HepG2 (cell line): Measurements from ENCODE around the gene SPATA25. TPM values are rescaled to one million over a fixed set of nuclear protein-coding genes. Genes with fewer than 3 reads are reported as not detected.
A peak's percentile ranks its signal among the peaks of the same experiment; 100 is the strongest.

Source experiments
- FOXK1 ChIP-seq: sonication (generic); formaldehyde crosslinking; IDR thresholded peaks from 2 replicates; pipeline ENCODE4 v1.4.0; 2020; ENCODE audit warnings: low read depth, missing genetic modification reagents, borderline replicate concordance
- HOMEZ ChIP-seq: IDR thresholded peaks from 2 replicates; pipeline ENCODE4 v1.6.1; 2016; ENCODE audit warnings: low read depth
- HOXA3 ChIP-seq: sonication (generic); formaldehyde crosslinking; IDR thresholded peaks from 2 replicates; pipeline ENCODE4 v1.5.0; 2020; ENCODE audit warnings: missing genetic modification reagents
- HOXA9 ChIP-seq: sonication (generic); formaldehyde crosslinking; IDR thresholded peaks from 2 replicates; pipeline ENCODE4 v1.8.1; 2022; ENCODE audit warnings: missing genetic modification reagents, mild to moderate bottlenecking, moderate library complexity, borderline replicate concordance
- NFRKB ChIP-seq: fragments of 450-650 bp; IDR thresholded peaks from 2 replicates; pipeline ENCODE4 v1.6.1; 2017
- PCBP1 ChIP-seq: fragments of 200-400 bp; formaldehyde crosslinking; IDR thresholded peaks from 2 replicates; pipeline ENCODE4 v1.6.1; 2017; ENCODE audit warnings: mild to moderate bottlenecking, low read depth, low read length, borderline replicate concordance
- SNAPC5 ChIP-seq: sonication (generic); formaldehyde crosslinking; IDR thresholded peaks from 2 replicates; pipeline ENCODE4 v1.8.1; 2023; ENCODE audit warnings: mild to moderate bottlenecking, missing genetic modification reagents, borderline replicate concordance
- SPEN ChIP-seq: sonication (generic); formaldehyde crosslinking; IDR thresholded peaks from 2 replicates; pipeline ENCODE4 v1.5.1; 2020; ENCODE audit warnings: low read depth, mild to moderate bottlenecking, missing genetic modification reagents
- ZMAT5 ChIP-seq: sonication (generic); formaldehyde crosslinking; IDR thresholded peaks from 2 replicates; pipeline ENCODE4 v1.5.0; 2020; ENCODE audit warnings: mild to moderate bottlenecking, low read depth, missing genetic modification reagents, borderline replicate concordance
- ZNF280B ChIP-seq: sonication (generic); formaldehyde crosslinking; IDR thresholded peaks from 2 replicates; pipeline ENCODE4 v1.5.0; 2020; ENCODE audit warnings: missing genetic modification reagents, mild to moderate bottlenecking, borderline replicate concordance
- ZNF383 ChIP-seq: sonication (generic); formaldehyde crosslinking; IDR thresholded peaks from 2 replicates; pipeline ENCODE4 v1.4.0; 2020; ENCODE audit warnings: missing genetic modification reagents, mild to moderate bottlenecking, borderline replicate concordance
- ZNF510 ChIP-seq: sonication (generic); formaldehyde crosslinking; IDR thresholded peaks from 2 replicates; pipeline ENCODE4 v1.4.0; 2020; ENCODE audit warnings: low read depth, mild to moderate bottlenecking, missing genetic modification reagents
- ZNF572 ChIP-seq: sonication (generic); formaldehyde crosslinking; IDR thresholded peaks from 2 replicates; pipeline ENCODE4 v1.5.1; 2020; ENCODE audit warnings: mild to moderate bottlenecking, missing genetic modification reagents
- ZNF607 ChIP-seq: sonication (generic); formaldehyde crosslinking; IDR thresholded peaks from 2 replicates; pipeline ENCODE4 v1.5.1; 2020; ENCODE audit warnings: missing genetic modification reagents, mild to moderate bottlenecking, borderline replicate concordance
- ZNF720 ChIP-seq: sonication (generic); formaldehyde crosslinking; IDR thresholded peaks from 2 replicates; pipeline ENCODE4 v1.4.0; 2020; ENCODE audit warnings: missing genetic modification reagents
- ZNF782 ChIP-seq: sonication (generic); formaldehyde crosslinking; IDR thresholded peaks from 2 replicates; pipeline ENCODE4 v1.4.0; 2020; ENCODE audit warnings: missing genetic modification reagents, mild to moderate bottlenecking, borderline replicate concordance
- polyA plus RNA-seq, 8 experiments: library from polyadenylated mRNA; depleted of rRNA in 3 of 8; stranded (reverse) in 7 of 8; unstranded in 1 of 8; fragments of >200 nt; fragmentation: Illumina TruSeq in 4 of 8; extraction: Trizol in 4 of 8; gene quantifications; 2 replicates each; pipeline versions ENCODE4 v1.2.1 to v1.2.3, GENCODE V29; 2011 to 2016; ENCODE audit warnings: low read depth in 4 of 8, missing spikeins in 1 of 8, mixed read lengths in 1 of 8; ENCODE audit not compliant: insufficient read depth in 1 of 8
- total RNA-seq, 5 experiments: library from RNA; depleted of rRNA; stranded (reverse); fragments of >200 nt; fragmentation: Illumina TruSeq; extraction: Trizol; gene quantifications; 2 replicates each; pipeline ENCODE4 v1.2.3, GENCODE V29; 2016; ENCODE audit warnings: low read depth in 1 of 5
- TF ChIP-seq, protein P1 (sequence below): sonication (generic); formaldehyde crosslinking; IDR thresholded peaks from 2 replicates; pipeline ENCODE4 v1.4.0; 2020; ENCODE audit warnings: missing genetic modification reagents
- TF ChIP-seq, protein P2 (sequence below): sonication (generic); formaldehyde crosslinking; IDR thresholded peaks from 2 replicates; pipeline ENCODE4 v1.4.0; 2020; ENCODE audit warnings: missing genetic modification reagents
- TF ChIP-seq, protein P3 (sequence below): sonication (generic); formaldehyde crosslinking; IDR thresholded peaks from 2 replicates; pipeline ENCODE4 v1.5.0; 2020; ENCODE audit warnings: mild to moderate bottlenecking, missing genetic modification reagents

SPATA25 gene
- total and polyA plus RNA-seq, 2 of the 13 experiments (the other 11 are each of a cell fraction or from before 2014, with no cell fraction given): 4.8 to 7.6 TPM

DNA sequence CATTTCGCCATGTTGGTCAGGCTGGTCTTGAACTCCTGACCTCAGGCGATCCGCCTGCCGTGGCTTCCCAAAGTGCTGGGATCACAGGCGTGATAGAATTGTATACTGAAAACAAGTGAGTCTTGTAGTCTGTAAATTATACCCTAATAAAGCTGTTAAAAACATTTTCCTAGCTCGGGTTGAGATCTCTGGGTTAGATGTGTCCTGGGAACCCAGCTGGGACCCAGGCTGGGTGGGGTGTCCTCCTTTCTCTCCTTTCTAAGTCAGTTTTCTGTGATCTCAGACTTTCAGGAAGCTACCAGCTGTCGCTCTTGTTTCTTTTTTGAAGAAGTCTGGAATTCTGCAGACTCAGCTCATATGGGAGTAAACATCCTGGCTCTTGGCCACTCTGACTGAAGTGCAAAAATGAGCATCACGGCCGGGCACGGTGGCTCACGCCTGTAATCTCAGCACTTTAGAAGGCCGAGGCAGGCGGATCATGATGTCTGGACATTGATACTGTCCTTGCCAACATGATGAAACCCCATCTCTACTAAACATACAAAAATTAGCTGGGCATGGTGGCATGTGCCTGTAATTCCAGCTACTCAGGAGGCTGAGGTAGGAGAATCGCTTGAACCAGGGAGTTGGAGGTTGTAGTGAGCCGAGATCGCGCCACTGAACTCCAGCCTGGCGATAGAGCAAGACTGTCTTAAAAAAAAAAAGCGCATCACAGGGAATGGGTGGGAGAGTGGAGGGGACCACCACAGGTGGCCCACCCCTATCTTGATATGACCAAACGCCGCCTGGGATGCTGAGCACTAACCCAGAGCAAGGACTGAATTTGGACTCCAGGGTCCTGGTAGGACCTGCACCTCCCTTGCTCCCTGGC is 37.2 kb upstream of the SPATA25 start (continued):
- TF ChIP-seq HOMEZ (CRISPR knock-in tag) (no peak), HOXA3 (no peak), ZNF607 (CRISPR knock-in tag) (peak; percentile 62; the same call in 1 of the 2 replicates), ZNF510 (CRISPR knock-in tag) (no peak), ZMAT5 (CRISPR knock-in tag) (0 out of 2 replicates have a peak, but pooled peaks have one; percentile 27), PCBP1 (no peak), SPEN (CRISPR knock-in tag) (peak; percentile 37; the same call in 1 of the 2 replicates), ZNF720 (CRISPR knock-in tag) (no peak), SNAPC5 (CRISPR knock-in tag) (no peak), ZNF280B (0 out of 2 replicates have a peak, but pooled peaks have one; percentile 70), HOXA9 (no peak), FOXK1 (CRISPR knock-in tag) (peak; percentile 94), NFRKB (no peak), ZNF572 (CRISPR knock-in tag) (no peak), ZNF383 (CRISPR knock-in tag) (no peak), ZNF782 (no peak; the same call in 1 of the 2 replicates)
- TF ChIP-seq, protein P1, sequence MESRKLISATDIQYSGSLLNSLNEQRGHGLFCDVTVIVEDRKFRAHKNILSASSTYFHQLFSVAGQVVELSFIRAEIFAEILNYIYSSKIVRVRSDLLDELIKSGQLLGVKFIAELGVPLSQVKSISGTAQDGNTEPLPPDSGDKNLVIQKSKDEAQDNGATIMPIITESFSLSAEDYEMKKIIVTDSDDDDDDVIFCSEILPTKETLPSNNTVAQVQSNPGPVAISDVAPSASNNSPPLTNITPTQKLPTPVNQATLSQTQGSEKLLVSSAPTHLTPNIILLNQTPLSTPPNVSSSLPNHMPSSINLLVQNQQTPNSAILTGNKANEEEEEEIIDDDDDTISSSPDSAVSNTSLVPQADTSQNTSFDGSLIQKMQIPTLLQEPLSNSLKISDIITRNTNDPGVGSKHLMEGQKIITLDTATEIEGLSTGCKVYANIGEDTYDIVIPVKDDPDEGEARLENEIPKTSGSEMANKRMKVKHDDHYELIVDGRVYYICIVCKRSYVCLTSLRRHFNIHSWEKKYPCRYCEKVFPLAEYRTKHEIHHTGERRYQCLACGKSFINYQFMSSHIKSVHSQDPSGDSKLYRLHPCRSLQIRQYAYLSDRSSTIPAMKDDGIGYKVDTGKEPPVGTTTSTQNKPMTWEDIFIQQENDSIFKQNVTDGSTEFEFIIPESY (CRISPR knock-in tag): 0 out of 2 replicates have a peak, but pooled peaks have one; percentile 23
- TF ChIP-seq, protein P2, sequence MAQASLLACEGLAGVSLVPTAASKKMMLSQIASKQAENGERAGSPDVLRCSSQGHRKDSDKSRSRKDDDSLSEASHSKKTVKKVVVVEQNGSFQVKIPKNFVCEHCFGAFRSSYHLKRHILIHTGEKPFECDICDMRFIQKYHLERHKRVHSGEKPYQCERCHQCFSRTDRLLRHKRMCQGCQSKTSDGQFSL (CRISPR knock-in tag): no peak
- TF ChIP-seq, protein P3, sequence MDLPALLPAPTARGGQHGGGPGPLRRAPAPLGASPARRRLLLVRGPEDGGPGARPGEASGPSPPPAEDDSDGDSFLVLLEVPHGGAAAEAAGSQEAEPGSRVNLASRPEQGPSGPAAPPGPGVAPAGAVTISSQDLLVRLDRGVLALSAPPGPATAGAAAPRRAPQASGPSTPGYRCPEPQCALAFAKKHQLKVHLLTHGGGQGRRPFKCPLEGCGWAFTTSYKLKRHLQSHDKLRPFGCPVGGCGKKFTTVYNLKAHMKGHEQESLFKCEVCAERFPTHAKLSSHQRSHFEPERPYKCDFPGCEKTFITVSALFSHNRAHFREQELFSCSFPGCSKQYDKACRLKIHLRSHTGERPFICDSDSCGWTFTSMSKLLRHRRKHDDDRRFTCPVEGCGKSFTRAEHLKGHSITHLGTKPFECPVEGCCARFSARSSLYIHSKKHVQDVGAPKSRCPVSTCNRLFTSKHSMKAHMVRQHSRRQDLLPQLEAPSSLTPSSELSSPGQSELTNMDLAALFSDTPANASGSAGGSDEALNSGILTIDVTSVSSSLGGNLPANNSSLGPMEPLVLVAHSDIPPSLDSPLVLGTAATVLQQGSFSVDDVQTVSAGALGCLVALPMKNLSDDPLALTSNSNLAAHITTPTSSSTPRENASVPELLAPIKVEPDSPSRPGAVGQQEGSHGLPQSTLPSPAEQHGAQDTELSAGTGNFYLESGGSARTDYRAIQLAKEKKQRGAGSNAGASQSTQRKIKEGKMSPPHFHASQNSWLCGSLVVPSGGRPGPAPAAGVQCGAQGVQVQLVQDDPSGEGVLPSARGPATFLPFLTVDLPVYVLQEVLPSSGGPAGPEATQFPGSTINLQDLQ (CRISPR knock-in tag): no peak
